WI38 (cell line): Measurements from ENCODE around the gene TCIRG1.

Source experiments
- H3K4me3 ChIP-seq: 2 replicates; pipeline ENCODE4 v1.5.1; 2011; ENCODE audit warnings: low read depth, mild to moderate bottlenecking, control low read depth, low read length
- TF ChIP-seq, protein P1 (sequence below): IDR thresholded peaks from 2 replicates; pipeline ENCODE4 v1.5.1; 2012; ENCODE audit warnings: low read depth, mild to moderate bottlenecking, control low read depth, low read length

The TCIRG1 gene

DNA sequence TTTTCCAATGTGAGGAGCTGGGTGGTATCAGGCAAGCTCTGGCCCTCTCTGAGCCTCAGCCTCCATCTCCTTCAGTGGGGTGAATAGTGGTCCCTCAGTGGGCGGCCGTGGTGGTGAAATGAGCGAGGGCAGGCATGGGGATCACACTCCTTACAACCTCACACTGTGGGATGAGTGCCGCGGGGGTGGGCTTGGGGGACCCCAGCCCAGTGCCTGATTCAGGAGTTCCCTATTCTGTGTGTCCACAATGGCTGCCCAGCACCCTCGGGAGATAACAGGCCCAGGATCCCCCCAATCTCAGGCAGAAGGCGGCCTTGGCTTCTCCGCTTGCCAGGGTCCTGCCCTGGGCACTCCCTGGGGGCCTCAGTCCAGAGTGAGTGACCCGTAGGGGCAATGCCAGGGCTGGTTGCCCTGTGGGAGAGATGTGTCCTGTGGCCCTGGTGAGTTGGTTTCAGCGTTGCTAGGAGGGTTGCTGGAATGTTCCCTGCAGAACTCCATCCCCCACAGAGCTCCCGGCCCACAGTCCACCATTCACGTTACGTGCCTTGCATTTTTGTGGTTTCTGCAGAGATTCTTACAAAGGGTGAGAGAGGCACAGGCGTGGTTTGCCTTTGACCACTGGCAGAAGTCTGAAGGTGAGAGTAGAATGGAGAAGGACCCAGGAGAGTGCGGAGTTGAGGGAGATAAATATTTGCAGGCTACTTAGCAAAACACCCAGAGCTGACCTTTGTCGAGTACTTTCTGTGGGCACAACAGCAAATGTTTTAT is 25.8 kb upstream of the TCIRG1 start:
- no peak overlapping the region for H3K4me3 ChIP-seq
- TF ChIP-seq, protein P1, sequence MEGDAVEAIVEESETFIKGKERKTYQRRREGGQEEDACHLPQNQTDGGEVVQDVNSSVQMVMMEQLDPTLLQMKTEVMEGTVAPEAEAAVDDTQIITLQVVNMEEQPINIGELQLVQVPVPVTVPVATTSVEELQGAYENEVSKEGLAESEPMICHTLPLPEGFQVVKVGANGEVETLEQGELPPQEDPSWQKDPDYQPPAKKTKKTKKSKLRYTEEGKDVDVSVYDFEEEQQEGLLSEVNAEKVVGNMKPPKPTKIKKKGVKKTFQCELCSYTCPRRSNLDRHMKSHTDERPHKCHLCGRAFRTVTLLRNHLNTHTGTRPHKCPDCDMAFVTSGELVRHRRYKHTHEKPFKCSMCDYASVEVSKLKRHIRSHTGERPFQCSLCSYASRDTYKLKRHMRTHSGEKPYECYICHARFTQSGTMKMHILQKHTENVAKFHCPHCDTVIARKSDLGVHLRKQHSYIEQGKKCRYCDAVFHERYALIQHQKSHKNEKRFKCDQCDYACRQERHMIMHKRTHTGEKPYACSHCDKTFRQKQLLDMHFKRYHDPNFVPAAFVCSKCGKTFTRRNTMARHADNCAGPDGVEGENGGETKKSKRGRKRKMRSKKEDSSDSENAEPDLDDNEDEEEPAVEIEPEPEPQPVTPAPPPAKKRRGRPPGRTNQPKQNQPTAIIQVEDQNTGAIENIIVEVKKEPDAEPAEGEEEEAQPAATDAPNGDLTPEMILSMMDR = no peak

DNA sequence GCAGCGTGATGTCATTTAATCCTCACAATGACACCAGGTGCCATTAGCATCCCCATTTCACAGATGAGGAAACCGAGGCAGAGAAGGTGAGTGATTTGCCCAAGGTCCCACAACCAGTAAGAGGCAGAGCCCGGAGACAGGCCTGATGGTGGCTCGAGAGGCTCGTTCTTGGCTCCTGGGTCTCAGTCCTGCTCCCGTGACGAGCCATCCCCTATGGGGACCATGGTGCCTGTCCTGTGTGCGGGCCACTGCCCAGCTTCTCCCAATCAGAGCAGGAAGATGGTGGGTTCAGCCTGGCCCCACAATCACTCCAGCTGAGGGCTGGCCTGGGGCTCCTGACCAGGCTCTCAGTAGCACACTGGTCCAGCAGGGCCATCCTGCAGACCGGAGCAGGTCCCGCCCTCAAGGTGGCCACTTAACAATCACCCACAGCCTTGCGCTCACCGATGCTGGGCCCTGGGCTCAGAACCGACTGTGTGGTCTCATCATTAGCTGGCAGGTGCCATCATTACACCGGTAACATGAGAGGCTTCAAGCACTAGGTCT is 25.1 kb upstream of the TCIRG1 start:
- TF ChIP-seq, protein P1 = no peak
- H3K4me3 ChIP-seq = no peak overlapping the region

DNA sequence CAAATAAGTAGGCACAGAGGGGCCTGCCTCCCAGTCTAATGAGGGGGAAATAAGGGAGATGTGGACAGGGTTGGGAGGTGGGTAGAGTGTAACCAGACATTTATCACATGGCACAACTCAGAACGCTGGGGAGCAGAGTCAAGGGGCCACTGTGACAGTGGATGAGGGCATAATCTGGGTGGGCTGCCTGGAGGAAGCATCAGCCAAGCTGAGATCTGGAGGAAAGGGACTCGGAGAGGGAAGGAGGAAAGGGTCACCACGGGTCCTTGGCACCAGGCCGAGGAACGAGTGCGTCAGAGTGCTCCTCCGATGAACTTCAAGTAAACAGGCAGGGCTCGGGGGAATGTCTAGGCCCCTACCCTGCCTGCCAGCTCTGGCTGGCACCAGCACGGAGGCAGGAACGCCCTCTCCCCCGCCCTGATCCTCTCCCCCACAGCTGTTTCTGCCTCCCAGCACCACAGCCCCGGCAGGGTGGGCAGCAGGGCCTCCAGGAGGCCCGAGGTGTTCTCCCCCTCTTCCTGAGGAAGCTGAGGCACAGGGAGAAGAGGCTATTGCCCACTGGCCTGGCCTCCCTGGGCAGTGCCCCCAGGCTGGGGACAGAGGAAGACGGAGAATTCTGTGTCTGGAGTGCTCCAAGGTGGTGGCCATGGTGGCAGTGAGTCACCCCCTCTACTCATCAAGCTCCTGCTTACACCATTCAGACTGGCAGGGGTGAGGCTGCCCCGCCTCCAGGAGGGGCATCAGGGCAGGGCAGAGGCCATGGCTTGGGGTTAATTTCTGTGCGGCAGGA is 24.5 kb upstream of the TCIRG1 start:
- no peak overlapping the region for H3K4me3 ChIP-seq
- TF ChIP-seq, protein P1 = no peak

DNA sequence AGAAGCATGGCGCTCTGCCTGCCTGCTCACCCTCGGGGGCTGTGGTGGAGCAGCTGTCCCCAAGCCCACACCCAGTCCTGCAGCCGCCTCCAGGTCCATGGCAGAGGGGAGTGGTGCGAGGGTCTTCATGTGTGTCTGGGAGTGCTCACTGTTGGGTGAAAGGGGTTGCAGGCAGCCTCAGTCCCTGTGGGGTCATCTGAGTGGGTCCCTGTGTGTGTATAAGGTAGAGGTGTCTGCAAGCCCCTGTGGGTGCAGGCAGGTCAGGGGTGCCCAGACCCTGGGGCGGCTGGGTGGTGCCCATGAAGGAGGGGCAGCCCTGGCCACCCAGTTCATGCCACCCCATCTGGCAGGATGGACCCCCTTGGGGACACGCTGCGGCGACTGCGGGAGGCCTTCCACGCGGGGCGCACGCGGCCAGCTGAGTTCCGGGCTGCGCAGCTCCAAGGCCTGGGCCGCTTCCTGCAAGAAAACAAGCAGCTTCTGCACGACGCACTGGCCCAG is 23.8 kb upstream of the TCIRG1 start:
- H3K4me3 ChIP-seq = no peak overlapping the region
- TF ChIP-seq, protein P1 = no peak

DNA sequence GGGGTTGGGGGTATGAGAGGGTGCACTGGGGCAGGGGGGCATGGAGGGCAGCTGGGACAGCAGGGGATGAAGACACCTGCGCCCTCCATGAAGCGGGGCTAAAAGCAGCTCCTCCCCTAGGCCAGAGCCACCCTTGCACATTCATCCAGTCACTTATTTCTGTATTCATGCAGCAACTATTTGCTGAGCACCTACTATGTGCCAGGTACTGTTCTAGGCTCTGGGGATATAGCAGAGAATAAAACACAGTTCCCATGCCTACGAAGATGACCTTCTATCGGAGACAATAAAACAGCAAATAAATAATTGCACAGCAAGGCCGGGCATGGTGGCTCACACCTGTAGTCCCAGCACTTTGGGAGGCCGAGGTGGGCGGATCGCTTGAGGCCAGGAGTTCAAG is 23.4 kb upstream of the TCIRG1 start:
- H3K4me3 ChIP-seq = no peak overlapping the region
- TF ChIP-seq, protein P1 = no peak

DNA sequence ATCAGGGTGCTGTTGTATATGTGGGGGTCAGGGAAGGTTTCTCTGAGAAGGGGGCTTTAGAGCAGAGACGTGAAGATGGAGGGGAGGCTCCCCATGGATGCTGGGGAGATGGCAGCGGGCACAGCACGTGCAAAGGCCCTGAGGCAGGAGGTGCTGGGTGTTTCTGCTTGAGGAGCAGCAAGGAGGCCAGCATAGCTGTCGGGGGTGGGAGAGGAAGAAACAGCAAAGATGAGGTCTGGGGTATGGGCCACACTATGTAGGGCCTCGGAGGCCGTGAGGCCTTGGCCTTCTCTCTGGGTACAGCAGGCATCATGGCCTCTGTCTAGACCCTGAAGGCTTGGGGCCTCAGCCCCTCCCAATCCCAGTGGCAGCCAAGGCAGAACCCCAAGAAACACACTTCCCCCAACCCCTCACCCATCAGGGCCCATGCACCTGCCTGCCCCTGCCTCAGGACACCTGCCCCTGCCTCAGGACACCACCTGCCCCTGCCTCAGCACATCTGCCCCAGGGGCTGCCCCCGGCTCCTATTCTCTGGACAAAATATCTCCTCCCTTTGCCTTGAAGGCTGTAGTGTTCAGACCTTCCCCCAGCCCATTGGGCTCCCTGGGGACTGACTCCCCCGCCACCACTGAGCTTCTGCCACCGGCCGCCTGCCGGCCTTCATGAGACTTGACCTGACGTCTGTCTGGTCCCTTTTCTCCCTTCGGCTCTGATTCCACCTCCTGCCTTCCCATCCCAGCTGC is 22.5 kb upstream of the TCIRG1 start:
- H3K4me3 ChIP-seq = no peak overlapping the region
- TF ChIP-seq, protein P1 = no peak
